Neural progenitor cell (in vitro differentiated cells): ENCODE results near the gene OPALIN. TPM values are rescaled to one million over a fixed set of nuclear protein-coding genes. Genes with fewer than 3 reads are reported as not detected.

Experiments used
- DNase-seq: peaks from one replicate; pipeline ENCODE4 v3.0.0-alpha.2; 2016; ENCODE audit warnings: low spot score
- H2AFZ ChIP-seq: fragments of 200-600 bp; sonication (generic); replicated peaks from 2 replicates; pipeline ENCODE4 v1.6.1; 2016; ENCODE audit warnings: antibody characterized with exemption
- H3F3A ChIP-seq: fragments of 200-600 bp; sonication (generic); 2 replicates; pipeline ENCODE4 v1.6.1; 2016; ENCODE audit warnings: antibody characterized with exemption, low read depth
- H3K27ac ChIP-seq: fragments of 200-600 bp; sonication (generic); 2 replicates; pipeline ENCODE4 v1.5.1; 2016; ENCODE audit warnings: mild to moderate bottlenecking
- H3K27me3 ChIP-seq: fragments of 200-600 bp; sonication (generic); 2 replicates; pipeline ENCODE4 v1.6.1; 2016; ENCODE audit warnings: mild to moderate bottlenecking, moderate library complexity
- H3K36me3 ChIP-seq: fragments of 200-600 bp; sonication (generic); 2 replicates; pipeline ENCODE4 v1.5.1; 2016
- H3K4me1 ChIP-seq: fragments of 200-600 bp; sonication (generic); 2 replicates; pipeline ENCODE4 v1.6.1; 2016; ENCODE audit warnings: mixed run types
- H3K4me2 ChIP-seq: fragments of 200-600 bp; sonication (generic); 2 replicates; pipeline ENCODE4 v1.6.1; 2016
- H3K4me3 ChIP-seq: fragments of 200-600 bp; sonication (generic); 2 replicates; pipeline ENCODE4 v1.5.1; 2016
- H3K79me2 ChIP-seq: fragments of 200-600 bp; sonication (generic); 2 replicates; pipeline ENCODE4 v1.6.1; 2016; ENCODE audit warnings: low read depth
- H3K9ac ChIP-seq: fragments of 200-600 bp; sonication (generic); 2 replicates; pipeline ENCODE4 v1.6.1; 2016
- H3K9me3 ChIP-seq: fragments of 200-600 bp; sonication (generic); 2 replicates; pipeline ENCODE4 v1.5.1; 2016; ENCODE audit warnings: low read depth
- H4K20me1 ChIP-seq: fragments of 200-600 bp; sonication (generic); 2 replicates; pipeline ENCODE4 v1.6.1; 2016; ENCODE audit warnings: low read depth
- H3K27ac Mint-ChIP-seq: 3 replicates; pipeline ENCODE4 v1.8.0; 2021; ENCODE audit warnings: mixed read lengths
- H3K27me3 Mint-ChIP-seq: 2 replicates; pipeline ENCODE4 v1.8.0; 2022; ENCODE audit warnings: low read depth, mild to moderate bottlenecking, inconsistent platforms, moderate library complexity, mixed read lengths; ENCODE audit not compliant: insufficient read depth
- H3K36me3 Mint-ChIP-seq: 3 replicates; pipeline ENCODE4 v1.8.0; 2021; ENCODE audit warnings: mixed read lengths
- H3K4me1 Mint-ChIP-seq: 3 replicates; pipeline ENCODE4 v1.8.0; 2021; ENCODE audit warnings: mixed read lengths
- H3K4me3 Mint-ChIP-seq: 3 replicates; pipeline ENCODE4 v1.8.0; 2021; ENCODE audit warnings: mild to moderate bottlenecking, moderate library complexity, mixed read lengths
- H3K9me3 Mint-ChIP-seq: 3 replicates; pipeline ENCODE4 v1.8.0; 2020; ENCODE audit warnings: mixed read lengths
- EZH2 ChIP-seq: fragments of 200-600 bp; sonication (generic); IDR thresholded peaks from 2 replicates; pipeline ENCODE4 v1.6.1; 2017; ENCODE audit warnings: antibody characterized with exemption, mild to moderate bottlenecking, moderate library complexity
- EZH2phosphoT487 ChIP-seq: fragments of 200-600 bp; sonication (generic); IDR thresholded peaks from 2 replicates; pipeline ENCODE4 v1.6.1; 2017; ENCODE audit warnings: antibody characterized with exemption
- total RNA-seq: library from RNA; depleted of rRNA; stranded (reverse); fragments of >200 nt; gene quantifications from 2 replicates; pipeline ENCODE4 v1.2.3, GENCODE V29; 2015; ENCODE audit warnings: low replicate concordance
- TF ChIP-seq, protein P1 (sequence below): fragments of 200-600 bp; sonication (generic); IDR thresholded peaks from 2 replicates; pipeline ENCODE4 v1.5.1; 2017; ENCODE audit warnings: antibody characterized with exemption, mild to moderate bottlenecking

The OPALIN gene
- total RNA-seq, 1 donor from 2014 or later, result not detected

DNA sequence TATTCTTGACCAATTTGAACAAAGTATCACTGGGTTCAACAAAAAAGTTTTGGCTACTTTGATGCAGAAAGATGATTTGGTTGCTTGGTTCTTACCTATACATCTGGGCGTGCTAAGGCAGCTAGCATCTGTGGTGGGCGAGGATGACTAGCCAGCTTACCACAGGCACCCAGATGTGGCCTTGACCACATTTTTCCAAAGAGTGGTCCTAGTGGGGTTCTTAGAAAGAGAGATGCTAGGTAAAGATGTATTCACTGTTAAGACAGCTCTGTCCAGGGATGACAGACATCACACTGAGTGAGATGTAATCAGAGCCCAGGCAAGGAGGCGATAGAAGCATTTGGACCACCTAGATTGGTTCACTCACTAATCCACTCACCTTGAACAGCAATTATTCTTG, 53.8 kb downstream of the OPALIN start:
- H3K36me3 Mint-ChIP-seq, result no peaks in the 10 kb centered on the region
- no peak overlapping the region for H3K27ac ChIP-seq
- no peaks in the 10 kb centered on the region for H3K9me3 ChIP-seq
- TF ChIP-seq, protein P1, sequence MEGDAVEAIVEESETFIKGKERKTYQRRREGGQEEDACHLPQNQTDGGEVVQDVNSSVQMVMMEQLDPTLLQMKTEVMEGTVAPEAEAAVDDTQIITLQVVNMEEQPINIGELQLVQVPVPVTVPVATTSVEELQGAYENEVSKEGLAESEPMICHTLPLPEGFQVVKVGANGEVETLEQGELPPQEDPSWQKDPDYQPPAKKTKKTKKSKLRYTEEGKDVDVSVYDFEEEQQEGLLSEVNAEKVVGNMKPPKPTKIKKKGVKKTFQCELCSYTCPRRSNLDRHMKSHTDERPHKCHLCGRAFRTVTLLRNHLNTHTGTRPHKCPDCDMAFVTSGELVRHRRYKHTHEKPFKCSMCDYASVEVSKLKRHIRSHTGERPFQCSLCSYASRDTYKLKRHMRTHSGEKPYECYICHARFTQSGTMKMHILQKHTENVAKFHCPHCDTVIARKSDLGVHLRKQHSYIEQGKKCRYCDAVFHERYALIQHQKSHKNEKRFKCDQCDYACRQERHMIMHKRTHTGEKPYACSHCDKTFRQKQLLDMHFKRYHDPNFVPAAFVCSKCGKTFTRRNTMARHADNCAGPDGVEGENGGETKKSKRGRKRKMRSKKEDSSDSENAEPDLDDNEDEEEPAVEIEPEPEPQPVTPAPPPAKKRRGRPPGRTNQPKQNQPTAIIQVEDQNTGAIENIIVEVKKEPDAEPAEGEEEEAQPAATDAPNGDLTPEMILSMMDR, result no peak
- no peak for TF ChIP-seq EZH2
- TF ChIP-seq EZH2phosphoT487, result no peak
- no peak overlapping the region for H3K4me2 ChIP-seq
- no peaks in the 10 kb centered on the region for H3K27me3 ChIP-seq
- H3K4me1 ChIP-seq, result peaks cover 48% of the 10 kb centered on the region
- H3K4me1 Mint-ChIP-seq, result peaks cover 24% of the 10 kb centered on the region
- H4K20me1 ChIP-seq, result no peaks in the 10 kb centered on the region
- H3K27ac Mint-ChIP-seq, result no peak overlapping the region
- peaks cover 3% of the 10 kb centered on the region for H3K27me3 Mint-ChIP-seq
- no peak overlapping the region for H2AFZ ChIP-seq
- H3K9ac ChIP-seq, result no peak overlapping the region
- no peaks in the 10 kb centered on the region for H3K9me3 Mint-ChIP-seq
- no peaks in the 10 kb centered on the region for H3K36me3 ChIP-seq
- peaks cover 38% of the 10 kb centered on the region for H3F3A ChIP-seq
- no peak overlapping the region for H3K4me3 Mint-ChIP-seq
- no peak overlapping the region for H3K4me3 ChIP-seq
- no peaks in the 10 kb centered on the region for H3K79me2 ChIP-seq
- DNase-seq, result no peak

DNA sequence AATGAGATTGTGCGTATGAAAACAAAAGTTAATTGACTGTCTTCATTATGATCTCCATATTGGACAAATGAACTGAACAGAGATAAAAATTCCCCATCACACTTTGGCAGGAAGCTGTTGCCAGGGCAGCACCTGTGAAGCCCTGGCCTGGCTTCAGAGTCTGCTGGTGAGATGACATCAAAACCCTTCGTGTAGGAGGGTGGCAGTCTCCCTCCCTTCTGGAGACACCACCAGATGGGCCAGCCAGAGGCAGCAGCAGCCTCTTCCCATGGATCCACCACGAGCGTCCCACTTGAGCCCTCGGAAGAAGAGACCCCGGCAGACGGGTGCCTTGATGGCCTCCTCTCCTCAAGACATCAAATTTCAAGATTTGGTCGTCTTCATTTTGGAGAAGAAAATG, 54.6 kb downstream of the OPALIN start, which contains the start of gene DNTT:
Gene DNTT, plus strand, starts transcription at position 205 of the 400 bp plus-strand sequence. Its CDS starts 64 bp downstream, at position 269.
- Mint-ChIP-seq H3K9me3 (no peaks in the 10 kb centered on the region), H3K27ac (no peak within 1 kb of the TSS), H3K4me3 (no peak within 1 kb of the TSS), H3K27me3 (peaks cover 3% of the 10 kb centered on the region), H3K4me1 (peaks cover 19% of the 10 kb centered on the region), H3K36me3 (no peaks in the 10 kb centered on the region)
- H3K79me2 ChIP-seq, result no peaks in the 10 kb centered on the region
- H3K4me1 ChIP-seq, result peaks cover 40% of the 10 kb centered on the region
- TF ChIP-seq, protein P1, result no peak
- no peak for TF ChIP-seq EZH2
- TF ChIP-seq EZH2phosphoT487, result no peak
- H3K4me3 ChIP-seq, result no peak within 1 kb of the TSS
- no peak within 1 kb of the TSS for H3K9ac ChIP-seq
- H3K9me3 ChIP-seq, result no peaks in the 10 kb centered on the region
- H2AFZ ChIP-seq, result no peak within 1 kb of the TSS
- H4K20me1 ChIP-seq, result no peaks in the 10 kb centered on the region
- no peak for DNase-seq
- no peak within 1 kb of the TSS for H3K4me2 ChIP-seq
- H3K27ac ChIP-seq, result no peak within 1 kb of the TSS
- no peaks in the 10 kb centered on the region for H3K36me3 ChIP-seq
- H3F3A ChIP-seq, result peaks cover 30% of the 10 kb centered on the region
- no peaks in the 10 kb centered on the region for H3K27me3 ChIP-seq

DNA sequence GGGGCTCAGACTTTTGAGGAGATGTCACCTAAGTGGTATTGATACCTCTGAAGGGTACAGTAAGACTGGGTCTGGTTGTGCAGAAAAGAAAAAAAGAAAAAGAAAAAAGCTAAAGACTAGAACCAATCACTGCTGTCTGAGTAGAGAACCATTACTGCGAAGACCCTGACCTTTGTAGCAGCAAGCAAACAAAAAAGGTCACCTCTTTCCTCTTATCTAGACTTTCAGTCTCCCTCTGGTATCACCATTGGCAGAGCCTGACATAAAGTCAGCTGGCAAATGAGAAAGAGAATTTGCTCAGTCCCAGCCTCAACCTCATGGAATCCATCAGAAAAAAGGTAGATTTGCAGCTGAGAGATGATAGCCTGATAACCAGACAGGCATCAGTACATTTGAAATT, 57.2 kb downstream of the OPALIN start:
- no peak overlapping the region for H3K9ac ChIP-seq
- no peak overlapping the region for H3K27ac ChIP-seq
- peaks cover 14% of the 10 kb centered on the region for H3F3A ChIP-seq
- H3K4me1 ChIP-seq, result peaks cover 24% of the 10 kb centered on the region
- DNase-seq, result no peak
- no peaks in the 10 kb centered on the region for H3K27me3 ChIP-seq
- no peak overlapping the region for H3K4me3 ChIP-seq
- no peaks in the 10 kb centered on the region for H4K20me1 ChIP-seq
- H3K79me2 ChIP-seq, result no peaks in the 10 kb centered on the region
- no peaks in the 10 kb centered on the region for H3K36me3 ChIP-seq
- no peak overlapping the region for H2AFZ ChIP-seq
- Mint-ChIP-seq H3K4me3 (no peak overlapping the region), H3K27me3 (peaks cover 3% of the 10 kb centered on the region), H3K36me3 (no peaks in the 10 kb centered on the region), H3K4me1 (peaks cover 10% of the 10 kb centered on the region), H3K27ac (no peak overlapping the region), H3K9me3 (no peaks in the 10 kb centered on the region)
- H3K4me2 ChIP-seq, result peak overlapping the region; percentile 25
- no peaks in the 10 kb centered on the region for H3K9me3 ChIP-seq
- no peak for TF ChIP-seq EZH2
- TF ChIP-seq EZH2phosphoT487, result no peak
- TF ChIP-seq, protein P1, result no peak
